GM12864 (cell line): ENCODE results near the gene MUC13.

Experiments
- DNase-seq: peaks from one replicate; pipeline ENCODE4 v3.0.0-alpha.2; 2011; ENCODE audit warnings: low read depth
- H3K4me3 ChIP-seq: 2 replicates; pipeline ENCODE4 v1.5.1; 2011; ENCODE audit warnings: mild to moderate bottlenecking, low read depth, low read length, control low read depth
- CTCF ChIP-seq: IDR thresholded peaks from 2 replicates; pipeline ENCODE4 v1.5.1; 2011; ENCODE audit warnings: low read depth, mild to moderate bottlenecking, moderate library complexity, low read length, control low read depth, inconsistent platforms; ENCODE audit errors: missing control alignments

MUC13 gene

DNA sequence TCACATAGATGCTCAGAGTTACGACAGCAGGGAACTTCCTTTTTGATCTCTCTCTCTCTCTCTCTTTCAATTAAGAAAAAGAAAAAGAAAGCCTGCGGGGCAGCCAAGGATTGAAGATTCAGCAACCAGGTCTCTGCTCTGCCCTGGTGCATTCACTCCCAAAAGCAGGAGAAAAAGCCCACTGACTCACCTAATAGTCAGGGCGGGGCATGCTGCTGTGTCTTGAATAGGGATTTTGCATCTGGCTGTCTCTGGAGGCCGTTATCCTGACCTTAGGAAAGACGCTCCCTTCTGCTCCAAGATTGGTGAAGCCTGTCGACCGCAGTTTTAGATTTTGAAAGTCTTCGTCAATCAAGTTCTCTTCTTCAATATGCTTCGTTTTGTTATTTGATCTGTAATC lies 26.6 kb downstream of the MUC13 start:
- DNase-seq = no peak
- TF ChIP-seq CTCF = no peak

DNA sequence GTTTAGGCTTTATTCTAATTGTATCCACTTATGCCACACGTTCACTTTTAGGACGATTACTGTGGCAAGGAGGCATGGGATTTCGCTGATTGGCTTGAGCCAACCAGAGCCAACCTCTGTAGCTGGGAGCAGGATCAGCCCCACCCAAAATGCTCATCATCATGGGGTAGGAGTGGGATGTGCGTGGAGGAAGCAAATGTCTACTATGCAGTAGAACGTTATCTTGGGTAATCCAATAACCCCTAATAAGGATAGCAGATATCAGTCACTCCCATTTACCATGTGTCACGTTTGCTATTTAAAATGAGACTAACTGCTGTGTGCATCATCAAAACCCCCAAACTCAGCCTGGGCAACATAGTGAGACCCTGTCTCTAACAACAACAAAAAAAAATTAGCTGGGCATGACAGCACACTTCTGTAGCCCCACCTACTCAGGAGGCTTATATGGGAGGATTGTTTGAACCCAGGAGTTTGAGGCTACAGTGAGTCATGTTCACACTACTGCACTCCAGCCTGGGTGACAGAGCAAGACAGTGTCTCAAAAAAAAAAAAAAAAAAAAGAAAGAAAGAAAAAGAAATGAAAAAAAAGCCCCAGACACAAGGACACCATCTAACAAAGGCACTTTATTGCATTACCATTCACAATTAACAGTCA lies 29.6 kb downstream of the MUC13 start:
- DNase-seq = no peak
- no peak overlapping the region for H3K4me3 ChIP-seq
- TF ChIP-seq CTCF = no peak

More for the DNA sequence above, 26.6 kb downstream of the MUC13 start:
- no peak overlapping the region for H3K4me3 ChIP-seq

GRCh38 chr3:124903896-124904834 lies 30.4 kb downstream of the MUC13 start:
- no peak for TF ChIP-seq CTCF
- DNase-seq = no peak
- H3K4me3 ChIP-seq = no peak overlapping the region

DNA sequence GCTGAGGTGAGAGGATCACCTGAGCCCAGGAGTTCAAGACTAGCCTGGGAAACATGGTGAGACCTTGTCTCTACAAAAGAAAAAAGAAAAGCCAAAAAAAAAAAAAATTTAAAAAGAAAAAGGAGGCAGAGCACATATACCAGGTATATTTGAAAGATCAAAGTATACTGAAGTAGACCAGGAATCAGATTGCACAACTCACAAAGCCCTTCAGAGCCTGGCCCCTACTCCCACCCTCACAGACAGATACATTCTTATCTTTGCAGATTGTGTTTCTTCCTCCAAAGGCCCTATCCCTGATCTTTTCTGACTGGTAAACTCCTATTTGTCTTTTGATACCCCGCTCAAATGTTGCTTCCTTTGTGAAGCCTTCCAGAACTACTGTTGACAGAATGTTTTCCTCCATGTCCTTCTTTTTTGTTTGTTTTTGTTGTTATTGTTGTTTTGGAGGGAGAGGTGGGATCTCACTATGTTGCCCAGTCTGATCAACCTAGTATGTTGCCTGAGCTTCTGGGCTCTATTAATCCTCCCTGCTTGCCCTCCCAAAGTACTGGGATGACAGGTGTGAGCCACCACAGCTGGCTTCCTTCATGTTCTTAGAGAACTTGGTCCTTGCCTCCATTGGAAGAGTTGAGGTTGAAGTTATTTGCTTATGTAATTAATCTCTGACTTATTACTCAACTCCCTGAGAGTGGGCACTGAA lies 37.6 kb downstream of the MUC13 start:
- no peak for TF ChIP-seq CTCF

DNA sequence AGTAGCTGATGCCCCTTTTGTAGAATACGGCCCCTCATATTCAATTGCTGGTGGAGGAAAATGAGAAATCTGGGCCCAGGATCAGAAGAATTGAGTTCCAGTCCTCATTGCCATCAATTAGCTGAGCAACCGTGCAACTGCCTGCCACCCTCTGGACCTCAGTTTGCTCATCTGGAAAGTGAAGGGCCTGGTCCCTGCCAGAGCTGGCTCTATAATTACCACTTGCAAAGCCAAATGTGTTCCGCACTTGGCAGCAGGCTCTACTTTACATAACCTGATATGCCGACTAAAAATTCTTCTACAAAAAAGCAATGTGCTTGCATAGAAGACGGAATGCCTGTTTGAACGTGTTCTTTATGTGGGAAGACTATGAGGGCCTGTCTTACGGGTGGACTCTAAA lies 38.8 kb downstream of the MUC13 start:
- no peak overlapping the region for H3K4me3 ChIP-seq
- TF ChIP-seq CTCF = no peak
- DNase-seq = no peak

More for the DNA sequence above, 37.6 kb downstream of the MUC13 start:
- DNase-seq = no peak
- H3K4me3 ChIP-seq = no peak overlapping the region

DNA sequence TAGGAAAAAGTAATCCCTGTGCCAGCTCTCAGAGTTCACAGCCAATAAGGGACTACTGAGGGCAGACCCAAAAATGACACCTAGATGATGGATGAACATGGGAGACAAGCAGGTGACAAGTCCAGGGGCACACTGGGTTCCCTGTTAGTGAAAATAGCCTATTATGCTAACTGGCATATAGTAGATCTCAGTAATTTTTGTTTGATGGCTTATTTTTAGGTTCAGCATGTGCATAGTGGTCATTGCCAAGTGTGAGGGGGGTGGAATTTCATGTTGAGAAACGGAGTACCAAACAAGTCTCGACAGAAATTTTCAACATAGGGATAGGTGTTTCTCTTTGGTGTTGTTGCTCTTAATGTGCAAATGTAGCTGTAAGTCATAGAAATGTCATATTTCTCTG lies 41.0 kb downstream of the MUC13 start:
- no peak overlapping the region for H3K4me3 ChIP-seq
- no peak for TF ChIP-seq CTCF
- DNase-seq = no peak
